Activated CD4-positive, alpha-beta T cell treated with anti-CD3 and anti-CD28 coated beads, Interleukin-2, amount 10 ng/mL, durations not matched to agents 7 days and 5 days (primary cell): ENCODE data around the gene SDCBP2. TPM values are rescaled to one million over a fixed set of nuclear protein-coding genes. Genes with fewer than 3 reads are reported as not detected.

Source experiments
- CTCF ChIA-PET: fragments of 350-600 bp; sonication (Branson Sonifier 250); formaldehyde crosslinking; loops from one replicate; lab custom pipeline; 2021; ENCODE audit warnings: antibody characterized with exemption; lab: Charles Lee
- POLR2A ChIA-PET: fragments of 350-600 bp; sonication (Branson Sonifier 250); formaldehyde crosslinking; loops from one replicate; lab custom pipeline; 2021; ENCODE audit warnings: antibody characterized with exemption; lab: Charles Lee
- DNase-seq: peaks from one replicate; pipeline ENCODE4 v3.0.0-alpha.2; 2020
- H3K27ac Mint-ChIP-seq: one replicate; pipeline ENCODE4 v1.8.0; 2021; ENCODE audit warnings: mild to moderate bottlenecking, moderate library complexity, mixed read lengths
- H3K27me3 Mint-ChIP-seq: one replicate; pipeline ENCODE4 v1.8.0; 2021; ENCODE audit warnings: mixed read lengths
- H3K36me3 Mint-ChIP-seq: one replicate; pipeline ENCODE4 v1.8.0; 2021; ENCODE audit warnings: low read depth, mixed read lengths
- H3K4me1 Mint-ChIP-seq: one replicate; pipeline ENCODE4 v1.8.0; 2021; ENCODE audit warnings: mixed read lengths
- H3K4me3 Mint-ChIP-seq: one replicate; pipeline ENCODE4 v1.8.0; 2021; ENCODE audit warnings: mild to moderate bottlenecking, moderate library complexity, mixed read lengths
- H3K9me3 Mint-ChIP-seq: one replicate; pipeline ENCODE4 v1.8.0; 2021; ENCODE audit warnings: mixed read lengths
- total RNA-seq, 2 experiments: library from RNA; stranded (reverse); gene quantifications; one replicate each; pipeline ENCODE4 v1.2.3, GENCODE V29; 2021

Gene SDCBP2
- total RNA-seq, 2 experiments from 2014 or later, result 1.4 to 2.2 TPM

DNA sequence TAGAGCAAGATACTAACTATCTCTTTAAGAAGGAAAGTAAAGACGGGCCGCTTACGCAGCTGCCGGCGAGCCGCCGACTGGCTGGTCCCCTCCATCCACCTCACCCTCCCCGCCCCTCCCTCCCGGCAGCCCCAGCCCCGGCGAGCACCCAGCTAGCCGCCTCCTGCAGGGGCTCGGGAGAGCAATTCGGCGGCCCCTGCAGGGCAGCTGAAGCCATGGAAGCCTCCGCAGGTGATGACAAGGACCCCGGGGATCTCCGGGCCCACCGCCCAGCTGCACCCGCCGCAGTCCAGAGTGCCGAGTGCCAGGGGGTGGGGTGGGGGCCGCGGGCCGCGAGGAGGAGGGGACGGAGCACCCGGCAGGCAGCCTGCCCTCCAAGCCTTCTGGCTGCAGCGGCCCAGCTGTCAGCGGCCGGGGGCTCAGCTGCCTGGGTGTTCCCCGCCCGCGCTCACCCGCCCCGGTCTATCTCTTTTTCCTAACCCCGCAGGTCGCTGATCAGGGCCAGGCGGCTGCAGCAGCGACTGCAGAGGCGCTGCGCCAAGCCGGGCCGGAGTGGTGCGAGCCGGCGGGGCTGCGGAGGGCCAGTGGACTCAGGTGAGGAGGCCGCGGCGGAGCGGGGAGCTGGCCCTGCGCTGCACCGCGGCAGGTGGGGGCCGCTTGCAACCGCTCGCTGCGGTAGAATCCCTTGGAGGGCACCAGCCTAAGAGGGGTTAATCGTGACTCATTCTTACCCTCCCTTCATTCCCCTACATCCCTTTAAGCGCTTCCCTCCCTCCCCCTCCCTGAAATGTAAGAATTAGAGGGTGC lies 62.6 kb downstream of the SDCBP2 start, which contains the start of gene SNPH:
SNPH (plus strand) TSS at position 128 of the 807 bp plus-strand sequence. CDS start 29,946 bp downstream, outside the sequence.
- H3K4me3 Mint-ChIP-seq, result peak within 1 kb of the TSS; percentile 88
- CTCF ChIA-PET, result interaction anchor here (2.0 kb wide), 2 partner anchors 10 to 17 kb away, joined by 6 to 8 read pairs; no protein-coding TSS in a partner anchor
- DNase-seq, result peak; percentile 76
- peaks cover 6% of the 10 kb centered on the region for H3K9me3 Mint-ChIP-seq
- POLR2A ChIA-PET, result no interaction called here
- peak within 1 kb of the TSS; percentile 89 for H3K27ac Mint-ChIP-seq
- H3K4me1 Mint-ChIP-seq, result peaks cover 31% of the 10 kb centered on the region
- H3K36me3 Mint-ChIP-seq, result peaks cover 14% of the 10 kb centered on the region
- H3K27me3 Mint-ChIP-seq, result no peaks in the 10 kb centered on the region

DNA sequence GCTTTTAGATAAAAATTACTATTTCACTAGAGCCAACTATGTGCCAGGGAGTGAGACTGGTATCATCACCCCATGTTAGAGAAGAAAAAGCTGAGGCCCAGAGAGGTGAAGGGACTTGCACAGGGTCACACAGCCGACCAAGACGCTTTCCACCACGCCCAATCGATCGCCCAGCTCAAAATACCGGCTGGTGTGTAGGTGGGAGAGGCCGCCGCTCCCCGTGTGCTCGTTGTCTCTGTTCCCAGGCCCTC lies 63.1 kb downstream of the SDCBP2 start:
- Mint-ChIP-seq H3K9me3 (peaks cover 6% of the 10 kb centered on the region), H3K4me1 (peaks cover 31% of the 10 kb centered on the region), H3K36me3 (peaks cover 14% of the 10 kb centered on the region), H3K27me3 (no peaks in the 10 kb centered on the region), H3K27ac (peak overlapping the region; percentile 89), H3K4me3 (peak overlapping the region; percentile 88)
- POLR2A ChIA-PET, result no interaction called here
- CTCF ChIA-PET, result interaction anchor here (2.0 kb wide), 2 partner anchors 10 to 16 kb away, joined by 6 to 8 read pairs; no protein-coding TSS in a partner anchor
- DNase-seq, result no peak

DNA sequence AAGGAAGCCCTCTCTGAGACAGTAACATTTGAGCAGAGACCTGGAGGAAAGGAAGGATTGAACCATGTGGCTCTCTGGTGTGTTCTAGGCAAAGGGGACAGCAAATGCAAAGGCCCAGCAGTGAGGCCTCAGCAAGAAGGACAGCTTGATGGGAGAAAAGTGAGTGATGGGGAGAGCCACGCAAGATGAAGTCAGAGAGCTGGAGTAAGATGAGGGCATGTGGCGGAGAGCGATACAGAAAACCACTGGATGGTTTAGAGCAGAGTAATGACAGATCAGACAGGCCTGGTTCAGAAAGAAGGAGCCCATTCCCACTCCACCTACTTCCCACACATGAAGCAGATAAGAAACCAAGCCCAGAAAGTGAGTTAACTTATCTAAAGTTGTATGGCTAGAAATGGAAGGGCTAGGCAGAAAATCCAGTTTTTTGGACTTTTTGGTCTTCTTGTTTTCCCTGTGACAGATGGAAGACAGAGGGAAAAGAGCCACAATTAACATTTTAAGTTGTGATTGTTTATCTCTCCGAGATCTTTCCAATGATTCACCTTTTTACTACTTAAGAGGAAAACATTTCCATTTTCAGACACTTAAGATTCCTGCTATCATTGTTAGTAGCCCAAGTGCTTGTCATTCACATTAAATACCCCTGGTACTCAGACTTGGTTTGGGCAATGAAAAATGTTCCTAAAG lies 63.6 kb downstream of the SDCBP2 start:
- Mint-ChIP-seq H3K36me3 (peaks cover 14% of the 10 kb centered on the region), H3K4me1 (peaks cover 31% of the 10 kb centered on the region), H3K4me3 (peak overlapping the region; percentile 88), H3K27me3 (no peaks in the 10 kb centered on the region), H3K9me3 (peaks cover 6% of the 10 kb centered on the region), H3K27ac (peak overlapping the region; percentile 89)
- no peak for DNase-seq
- CTCF ChIA-PET, result interaction anchor here (0.8 kb wide), 1 partner anchor 38 kb away, joined by 3 read pairs; no protein-coding TSS in a partner anchor
- POLR2A ChIA-PET, result no interaction called here

GRCh38 chr20:1264727-1265126 lies 64.2 kb downstream of the SDCBP2 start:
- DNase-seq, result no peak
- H3K27me3 Mint-ChIP-seq, result no peaks in the 10 kb centered on the region
- CTCF ChIA-PET, result interaction anchor here (0.8 kb wide), 1 partner anchor 38 kb away, joined by 3 read pairs; no protein-coding TSS in a partner anchor
- POLR2A ChIA-PET, result no interaction called here
- peaks cover 12% of the 10 kb centered on the region for H3K36me3 Mint-ChIP-seq
- H3K27ac Mint-ChIP-seq, result peak overlapping the region; percentile 37
- H3K4me3 Mint-ChIP-seq, result no peak overlapping the region
- peaks cover 6% of the 10 kb centered on the region for H3K9me3 Mint-ChIP-seq
- H3K4me1 Mint-ChIP-seq, result peaks cover 31% of the 10 kb centered on the region

- ChIA-PET CTCF (interaction anchor here (1.7 kb wide), 1 partner anchor 10 kb away, joined by 5 read pairs; no protein-coding TSS in a partner anchor), POLR2A (no interaction called here)
- Mint-ChIP-seq H3K27me3 (no peaks in the 10 kb centered on the region), H3K4me3 (no peak overlapping the region), H3K36me3 (peaks cover 12% of the 10 kb centered on the region), H3K9me3 (peaks cover 6% of the 10 kb centered on the region), H3K4me1 (peaks cover 31% of the 10 kb centered on the region), H3K27ac (no peak overlapping the region)
- DNase-seq, result no peak
Measured at GRCh38 chr20:1263853-1264252, 65.1 kb downstream of the SDCBP2 start.

Other genes with a start within 250 kb of the SDCBP2 start
- 100 to 1,000 TPM; 127 to 143 TPM for gene PSMF1, start 210.5 kb downstream of the SDCBP2 start, total RNA-seq
- under 1 TPM in 1 of 2 experiments, not detected in 1; 0.10 TPM for gene TMEM74B, start 144.2 kb downstream of the SDCBP2 start, total RNA-seq
- not detected for gene C20orf202, start 125.7 kb downstream of the SDCBP2 start, total RNA-seq
- under 1 TPM in 1 of 2 experiments, not detected in 1; 0.27 TPM for gene RAD21L1, start 103.1 kb downstream of the SDCBP2 start, total RNA-seq
- gene SNPH, start 62.8 kb downstream of the SDCBP2 start, total RNA-seq, result 1 to 10 TPM; 7.3 to 8.4 TPM
- gene FKBP1A, start 63.9 kb upstream of the SDCBP2 start, total RNA-seq, result 100 to 1,000 TPM; 207 to 238 TPM
- 10 to 100 TPM; 56.5 to 64.8 TPM for gene NSFL1C, start 137.7 kb upstream of the SDCBP2 start, total RNA-seq
- not detected for gene SIRPB2, start 162.3 kb upstream of the SDCBP2 start, total RNA-seq
- under 1 TPM; 0.17 to 0.27 TPM for gene SIRPD, start 228.6 kb upstream of the SDCBP2 start, total RNA-seq